ENCODE results near the gene PRKCH.
A peak's percentile ranks its signal among the peaks of the same experiment; 100 is the strongest.
"Not testable (repeated sequence)": the region's sequence is repeated elsewhere in the genome, so short reads cannot be mapped to it uniquely, and the experiment has no call there.

PRKCH gene

DNA sequence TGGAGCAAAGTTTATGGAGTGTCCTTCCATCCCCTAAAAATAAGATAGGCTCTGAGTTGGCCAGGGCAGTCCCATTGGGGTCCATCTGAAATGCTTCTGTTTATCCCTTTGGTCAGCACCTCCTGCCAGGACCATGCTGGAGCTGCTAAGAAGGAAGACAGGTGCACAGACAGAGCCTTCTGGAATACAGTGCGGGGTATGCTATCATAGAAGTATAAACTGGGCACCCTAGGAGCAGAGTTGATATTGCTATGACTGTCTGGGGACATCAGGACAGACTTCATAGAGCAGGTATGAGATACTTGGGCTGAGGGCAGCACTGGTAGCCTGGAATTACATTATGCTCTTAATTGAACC lies 203.5 kb downstream of the PRKCH start:
- no peak for DNase-seq (ENCODE audit: insufficient read length, low spot score)
- FAIRE-seq, result no peak

DNA sequence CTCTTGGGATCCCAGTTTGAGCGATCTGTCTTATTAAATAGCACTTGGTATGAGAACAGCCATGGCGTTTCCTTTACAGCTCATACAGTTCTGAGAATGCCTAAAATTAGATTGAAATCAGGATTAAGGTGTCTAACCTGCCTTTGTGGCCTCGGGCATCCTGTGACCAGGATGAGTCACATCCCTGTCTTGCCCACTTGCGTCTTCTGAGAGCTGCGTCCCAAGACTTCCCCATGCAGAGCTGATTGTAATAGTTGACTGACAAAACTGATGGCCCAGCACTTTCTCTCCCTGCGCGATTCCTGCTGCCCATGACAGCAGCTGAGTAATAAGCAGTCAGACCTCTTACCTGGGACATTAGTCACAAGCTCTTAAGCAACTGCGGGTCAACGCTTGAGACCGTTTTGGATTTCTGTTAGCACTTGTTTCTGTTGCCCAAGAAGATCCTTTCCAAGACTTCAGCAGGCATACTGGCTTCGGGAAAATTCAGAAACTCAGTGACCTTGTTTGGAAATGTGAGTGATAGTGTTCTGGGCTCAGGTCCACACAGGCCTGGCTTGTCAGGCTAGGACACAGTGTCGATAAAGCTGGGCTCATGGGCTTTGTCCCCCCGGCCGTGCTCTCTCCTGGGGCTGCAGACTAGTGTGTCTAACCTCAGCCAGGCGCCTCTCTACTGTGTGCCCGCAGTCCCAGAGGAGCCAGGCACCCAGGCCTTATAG lies 204.1 kb downstream of the PRKCH start:
- DNase-seq (ENCODE audit: insufficient read length, low spot score) (no peak), FAIRE-seq (peak; percentile 82)

DNA sequence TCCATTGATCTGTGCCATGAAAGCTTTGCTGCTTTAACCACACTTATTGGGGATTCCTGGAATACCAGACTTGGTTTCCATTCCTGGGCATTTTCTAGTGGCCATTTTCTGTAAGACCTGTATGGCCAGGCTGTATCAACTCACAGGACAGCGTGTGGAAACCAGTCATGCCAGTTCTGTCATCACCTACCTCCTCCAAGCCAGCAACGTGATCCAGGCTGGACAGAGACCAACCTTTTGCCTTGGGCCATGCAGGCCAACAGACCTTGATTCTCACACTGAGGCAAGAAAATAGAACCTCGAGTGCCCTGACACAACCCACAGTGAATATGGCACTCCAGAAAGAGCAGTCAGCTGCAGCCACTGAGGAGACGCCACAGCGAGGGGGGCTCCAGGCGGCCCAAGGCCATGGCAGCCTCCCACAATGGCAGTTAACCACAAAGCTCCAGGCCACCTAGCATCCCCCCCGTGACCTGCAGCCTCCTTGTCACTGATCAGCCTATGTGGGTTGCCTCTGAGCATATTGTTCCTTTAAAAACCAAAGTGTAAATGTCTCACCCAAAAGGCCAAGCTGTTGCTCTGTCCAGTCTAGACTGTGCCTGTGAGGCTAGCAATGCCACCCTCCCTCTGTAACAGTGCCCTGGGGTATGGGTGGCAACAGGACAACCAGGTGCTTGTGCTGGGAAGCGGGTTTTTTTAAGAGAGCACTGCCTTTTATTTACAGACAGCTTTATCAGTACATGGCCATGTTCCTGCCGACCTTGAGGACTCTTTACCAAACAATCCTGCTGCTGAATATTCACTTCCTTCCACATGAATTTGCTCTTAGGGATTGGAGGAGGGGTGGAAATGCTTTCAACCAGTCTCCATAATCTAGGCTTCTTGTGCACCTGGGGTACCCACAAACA lies 205.3 kb downstream of the PRKCH start:
- no peak for DNase-seq (ENCODE audit: insufficient read length, low spot score)
- FAIRE-seq, result no peak

- FAIRE-seq, result no peak
These were observed 206.1 kb downstream of the PRKCH start for GRCh38 chr14:61527325-61528100.

DNA sequence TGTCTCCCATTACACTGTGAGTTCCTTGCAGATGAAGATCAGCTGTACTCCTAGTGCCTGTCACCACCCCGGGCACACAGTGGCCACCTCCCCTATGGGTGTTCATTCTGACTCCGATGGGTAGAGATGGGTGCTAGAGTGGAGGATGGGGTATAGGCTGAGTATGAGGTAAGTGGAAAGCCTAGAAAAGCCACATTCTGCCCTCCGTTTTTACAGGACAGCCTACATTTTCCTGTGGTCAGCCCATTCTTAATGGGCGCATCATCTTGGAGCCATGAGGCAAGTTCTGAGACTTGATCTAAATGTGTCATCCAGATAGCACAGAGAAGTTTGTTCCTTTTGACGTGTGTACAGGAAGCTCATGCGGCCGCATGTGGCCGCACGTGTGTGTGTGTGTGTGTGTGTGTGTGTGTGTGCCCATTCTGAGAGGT lies 207.2 kb downstream of the PRKCH start:
- DNase-seq (ENCODE audit: insufficient read length, low spot score), result no peak
- no peak for FAIRE-seq

More at GRCh38 chr14:61527325-61528100, 206.1 kb downstream of the PRKCH start:
- DNase-seq (ENCODE audit: insufficient read length, low spot score), result no peak

- not testable (repeated sequence) for FAIRE-seq; DNase-seq (ENCODE audit: insufficient read length, low spot score)
These were observed 208.0 kb downstream of the PRKCH start for GRCh38 chr14:61529360-61529759.

- FAIRE-seq, result no peak
- DNase-seq (ENCODE audit: insufficient read length, low spot score), result no peak
These were observed 208.9 kb downstream of the PRKCH start for GRCh38 chr14:61530296-61530695.

DNA sequence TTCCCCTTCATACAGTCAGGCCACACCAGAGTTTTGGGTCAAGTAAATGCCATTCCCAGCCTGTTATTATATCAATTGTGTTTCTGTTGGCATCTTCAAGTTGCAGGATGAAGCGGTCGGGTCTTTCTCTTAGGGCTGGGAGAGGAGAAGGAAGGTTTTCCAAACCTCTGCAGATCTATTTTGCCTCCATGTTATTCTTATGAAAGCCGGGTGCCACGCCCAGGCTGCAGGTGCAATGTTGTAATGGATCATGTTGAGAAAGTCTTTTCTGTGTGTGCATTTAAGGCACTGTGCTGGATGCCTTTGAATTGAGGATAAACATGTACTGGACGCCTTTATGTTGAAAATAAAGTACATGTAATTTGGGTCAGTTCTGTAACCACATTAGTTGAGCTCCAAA lies 209.5 kb downstream of the PRKCH start:
- FAIRE-seq (no peak), DNase-seq (ENCODE audit: insufficient read length, low spot score) (no peak)

DNA sequence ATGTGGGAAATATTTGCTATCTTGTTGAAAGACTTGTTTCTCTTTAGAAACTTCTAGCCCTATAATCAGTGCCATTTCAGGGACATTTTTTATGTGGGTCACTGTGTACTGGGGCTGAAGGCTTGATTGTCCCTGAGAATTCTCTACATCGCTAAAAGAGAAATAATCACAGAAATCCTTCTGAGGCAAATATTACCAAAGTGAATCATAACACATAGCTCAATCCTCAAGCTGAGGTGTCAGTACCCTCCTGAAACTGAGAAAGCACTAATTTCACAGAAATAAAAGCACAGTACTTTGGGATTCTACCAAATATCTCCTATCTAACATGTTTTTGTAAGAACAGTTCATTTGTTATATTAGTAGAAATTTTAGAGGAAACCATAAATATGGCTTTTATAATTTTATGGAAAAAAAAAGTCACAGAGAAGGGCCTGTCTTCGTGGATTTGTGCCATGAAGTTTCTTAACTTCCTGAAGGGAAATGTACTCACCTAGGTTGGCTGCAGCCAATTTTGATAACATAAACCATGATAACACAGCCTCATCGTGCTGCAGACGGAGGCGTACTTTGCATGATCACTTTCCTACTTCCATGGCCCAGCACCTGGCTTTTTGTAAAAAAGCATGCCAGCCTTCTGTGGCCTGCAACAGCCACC lies 210.2 kb downstream of the PRKCH start:
- FAIRE-seq (no peak), DNase-seq (ENCODE audit: insufficient read length, low spot score) (no peak)

GRCh38 chr14:61532123-61532505 lies 210.7 kb downstream of the PRKCH start:
- DNase-seq (ENCODE audit: insufficient read length, low spot score) (no peak), FAIRE-seq (no peak)

GRCh38 chr14:61532763-61533162 lies 211.4 kb downstream of the PRKCH start:
- FAIRE-seq, result no peak
- no peak for DNase-seq (ENCODE audit: insufficient read length, low spot score)

DNA sequence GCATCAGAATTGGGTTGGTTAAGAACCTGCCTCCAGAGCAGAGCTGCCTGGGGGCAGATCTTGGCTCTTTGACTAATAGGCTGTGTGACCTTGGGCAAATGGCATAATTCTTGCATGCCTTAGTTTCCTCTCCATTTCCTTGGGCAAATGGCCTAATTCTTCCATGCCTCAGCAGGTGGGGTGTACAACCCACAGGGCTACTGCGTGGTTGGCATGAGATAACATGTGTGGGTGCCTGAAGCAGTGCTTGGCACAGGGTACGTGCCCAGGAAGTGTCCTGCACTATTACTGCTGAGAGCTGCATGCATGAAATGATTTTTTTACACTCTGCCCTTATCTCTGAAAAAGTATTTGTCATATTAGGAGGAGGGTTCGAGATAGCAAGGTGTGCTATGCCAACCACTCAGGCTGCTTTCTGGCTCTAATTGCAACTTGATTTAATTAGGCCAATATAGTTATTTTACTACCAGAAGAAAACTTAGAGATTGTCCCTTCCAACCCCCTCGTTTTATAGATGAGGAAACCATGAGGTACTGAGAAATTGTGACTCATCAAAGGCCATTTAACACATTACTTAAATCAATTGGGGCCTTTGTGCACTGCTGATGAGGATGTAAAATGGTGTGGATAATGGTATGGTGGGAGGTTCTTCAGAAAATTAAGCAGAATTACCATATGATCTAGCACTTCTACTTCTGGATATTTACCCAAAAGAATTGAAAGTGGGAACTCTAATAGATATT lies 212.3 kb downstream of the PRKCH start:
- FAIRE-seq (no peak), DNase-seq (ENCODE audit: insufficient read length, low spot score) (no peak)

DNA sequence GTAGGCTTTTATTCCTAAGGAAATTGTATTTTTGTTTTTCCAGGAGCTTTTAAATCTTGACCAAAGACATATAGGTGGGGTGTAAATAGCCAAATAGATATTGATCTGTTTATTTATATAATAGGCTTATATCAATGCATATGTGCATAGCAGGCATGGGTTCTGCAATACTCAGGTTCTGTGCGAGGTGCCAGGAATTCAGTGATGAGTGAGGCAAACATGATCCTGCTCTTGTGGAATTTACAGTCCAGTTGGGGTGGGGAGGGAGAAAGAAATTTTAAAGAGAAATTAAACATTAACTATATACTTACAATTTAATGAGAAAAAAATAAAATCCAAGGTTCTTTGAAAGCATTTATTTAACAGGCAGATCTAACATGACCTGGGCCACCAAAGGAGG lies 213.7 kb downstream of the PRKCH start:
- no peak for DNase-seq (ENCODE audit: insufficient read length, low spot score)
- no peak for FAIRE-seq

DNA sequence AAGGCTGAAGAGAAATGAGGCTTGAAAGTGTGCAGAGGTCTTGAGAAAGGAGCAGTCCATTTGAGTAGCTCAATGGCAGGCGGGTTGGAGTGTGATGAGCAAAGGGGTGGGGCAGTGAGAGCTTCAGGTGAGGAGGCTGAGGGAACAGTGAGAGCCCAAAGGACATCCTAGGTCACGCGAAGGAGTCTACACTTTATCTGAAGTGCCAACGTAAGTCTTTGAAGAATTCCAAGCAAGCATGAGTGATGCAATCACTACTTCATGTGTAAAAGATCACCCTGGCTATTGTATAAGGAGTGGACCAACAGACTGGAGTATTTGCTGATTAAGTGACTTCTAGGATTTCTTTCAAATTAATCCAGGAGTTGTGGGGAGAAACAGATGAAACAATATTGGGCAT lies 214.1 kb downstream of the PRKCH start:
- FAIRE-seq, result no peak
- DNase-seq (ENCODE audit: insufficient read length, low spot score), result no peak

DNA sequence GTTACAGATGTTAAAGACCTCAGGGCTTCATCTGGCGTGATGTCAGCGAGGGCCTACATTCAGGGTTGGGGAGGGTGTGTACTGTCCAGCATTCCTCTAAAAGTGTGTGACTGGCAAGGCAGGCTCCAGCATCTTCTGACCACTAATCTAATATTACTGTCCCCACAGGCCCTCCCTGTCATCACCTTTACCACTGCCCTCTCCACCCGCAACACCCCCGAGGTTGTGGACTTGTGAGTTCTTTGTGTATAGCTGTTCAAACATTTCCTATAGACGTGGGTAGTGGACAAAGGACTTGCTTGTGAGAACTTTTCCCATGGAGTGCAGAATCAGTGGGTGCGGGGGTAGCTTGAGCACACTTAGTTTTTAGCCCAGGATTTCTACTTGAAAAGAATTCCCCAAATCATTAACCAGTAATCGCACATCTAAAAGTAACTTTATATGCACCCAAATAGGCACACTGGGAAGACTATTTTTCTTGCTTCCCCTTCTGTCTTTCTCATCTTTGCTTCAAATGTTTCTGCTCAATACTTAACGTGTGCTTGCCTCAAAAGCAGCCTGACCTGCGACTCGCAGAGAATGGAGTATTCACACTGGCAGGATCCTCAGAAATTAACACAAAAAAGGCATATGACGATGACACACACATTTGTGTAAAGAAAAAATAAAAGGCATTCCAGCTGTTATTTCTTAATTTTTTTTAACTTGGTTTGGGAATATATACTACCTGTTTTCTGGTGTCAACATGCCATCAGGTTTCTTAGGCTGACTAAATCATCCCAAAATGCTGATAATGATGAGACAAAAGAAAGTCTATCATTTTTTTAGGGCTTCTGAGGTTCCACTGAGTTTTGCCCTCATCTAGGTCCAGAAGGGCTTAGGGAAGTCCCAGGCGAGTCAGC lies 215.5 kb downstream of the PRKCH start:
- no peak for FAIRE-seq
- DNase-seq (ENCODE audit: insufficient read length, low spot score), result no peak

DNA sequence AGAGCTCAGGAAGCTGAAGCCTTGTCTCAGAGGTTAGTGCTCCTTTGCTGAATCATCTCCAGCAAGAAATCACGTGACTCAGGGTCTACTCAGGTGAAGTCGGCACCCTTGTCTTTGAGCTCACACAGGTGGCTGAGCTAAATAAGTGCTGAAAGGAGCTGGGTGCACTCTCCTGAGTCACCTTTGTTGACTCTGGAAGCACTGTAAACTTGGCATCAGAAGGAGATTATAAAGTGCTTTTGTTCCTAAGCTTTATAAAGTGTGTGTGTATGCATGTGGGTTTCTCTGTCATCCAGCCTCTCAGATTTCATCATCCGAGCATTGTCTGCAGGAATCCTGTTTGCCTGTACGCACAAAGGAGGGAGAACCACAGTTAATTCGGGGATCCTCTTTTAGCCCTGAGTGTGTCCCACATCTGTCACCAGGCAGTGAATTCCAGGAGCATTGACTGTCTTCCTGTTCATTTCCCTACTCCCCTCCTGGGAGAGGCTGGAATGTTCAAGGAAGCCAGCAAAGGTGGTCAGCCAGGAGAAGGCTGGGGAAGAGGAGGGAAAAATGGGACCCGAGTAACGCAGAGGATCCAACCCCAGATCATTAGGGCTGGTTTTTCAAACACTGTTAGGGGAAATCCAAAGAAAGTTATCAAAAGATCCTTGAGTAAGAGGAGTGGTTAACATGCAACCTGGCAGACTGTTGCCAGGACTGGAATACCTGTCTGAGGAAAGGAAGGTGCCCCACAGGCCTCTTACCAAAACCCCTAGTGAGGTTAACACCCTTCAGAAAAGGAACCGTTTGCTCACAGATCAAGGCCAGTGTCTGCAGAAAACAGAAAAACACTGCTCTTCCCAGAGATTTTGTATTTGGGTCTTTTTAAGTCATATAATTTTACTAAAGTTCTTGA lies 216.4 kb downstream of the PRKCH start:
- FAIRE-seq (no peak), DNase-seq (ENCODE audit: insufficient read length, low spot score) (no peak)

GRCh38 chr14:61538464-61539022 lies 217.2 kb downstream of the PRKCH start:
- no peak for DNase-seq (ENCODE audit: insufficient read length, low spot score)
- FAIRE-seq, result no peak

GRCh38 chr14:61539631-61540030 lies 218.3 kb downstream of the PRKCH start:
- DNase-seq (ENCODE audit: insufficient read length, low spot score) (no peak), FAIRE-seq (no peak)
